Medulla oblongata (tissue), 1 donor: Measurements from ENCODE around the gene VSTM5.

ENCODE experiments used
- DNase-seq: peaks from one replicate; pipeline ENCODE4 v3.0.0-alpha.2; 2015; ENCODE audit errors: extremely low spot score

Gene VSTM5

DNA sequence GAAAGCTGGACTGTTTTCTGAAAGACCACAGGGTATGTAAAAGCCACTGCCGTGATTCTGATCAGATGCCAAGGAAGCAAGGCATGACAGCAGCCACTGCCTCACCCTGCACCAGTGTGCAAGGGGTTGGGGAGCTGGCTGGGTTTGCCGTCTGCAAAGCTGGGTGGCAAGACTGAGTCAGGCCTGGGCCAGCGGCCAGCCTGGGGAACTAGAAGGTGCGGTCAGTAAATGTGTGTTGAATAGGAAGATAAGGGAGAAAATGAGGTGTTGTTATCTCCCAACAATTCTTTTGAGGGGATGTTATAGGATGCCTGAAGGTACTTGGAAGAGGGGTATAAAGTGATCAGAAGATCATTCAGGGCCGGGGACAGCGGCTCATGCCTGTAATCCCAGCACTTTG is 8.0 kb downstream of the VSTM5 start:
- no peak for DNase-seq

DNA sequence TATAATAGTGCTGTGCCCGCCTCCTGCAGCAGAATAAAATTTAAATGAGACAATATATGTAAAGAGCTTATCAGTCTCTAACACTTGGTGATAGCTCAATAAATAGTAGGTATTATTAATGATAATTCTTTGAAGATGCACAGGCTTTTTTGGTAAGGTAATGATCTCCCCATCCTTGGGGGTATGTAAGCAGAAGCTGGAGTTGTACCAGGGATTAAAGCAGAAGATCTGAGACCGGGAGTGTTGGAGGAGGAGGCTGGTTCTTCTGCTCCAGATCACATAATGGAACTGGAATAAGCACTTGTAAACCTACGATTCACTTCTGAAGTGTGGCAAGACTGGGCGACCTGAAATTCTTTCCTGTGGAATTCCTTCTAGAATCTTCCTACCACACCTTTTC is 8.4 kb downstream of the VSTM5 start:
- DNase-seq = no peak

DNA sequence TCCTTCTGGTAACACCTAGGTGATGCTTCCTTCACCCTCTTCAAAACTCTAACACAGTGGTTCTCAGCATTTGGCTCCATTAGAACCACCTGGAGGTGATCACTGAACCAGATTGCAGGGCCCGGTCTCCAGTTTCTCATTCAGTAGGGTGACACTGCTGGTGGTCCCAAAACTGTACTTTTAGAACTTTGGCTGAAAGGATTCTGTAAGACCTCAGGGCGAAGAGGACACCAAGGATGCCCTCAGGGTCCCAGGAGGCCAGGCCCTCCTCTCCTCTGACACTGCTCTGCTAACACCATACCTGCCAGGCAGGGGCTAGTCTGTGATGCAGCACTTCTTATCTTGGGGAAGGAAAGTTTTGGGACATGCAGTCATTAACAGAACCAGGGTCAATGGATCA is 9.0 kb downstream of the VSTM5 start:
- DNase-seq = no peak

DNA sequence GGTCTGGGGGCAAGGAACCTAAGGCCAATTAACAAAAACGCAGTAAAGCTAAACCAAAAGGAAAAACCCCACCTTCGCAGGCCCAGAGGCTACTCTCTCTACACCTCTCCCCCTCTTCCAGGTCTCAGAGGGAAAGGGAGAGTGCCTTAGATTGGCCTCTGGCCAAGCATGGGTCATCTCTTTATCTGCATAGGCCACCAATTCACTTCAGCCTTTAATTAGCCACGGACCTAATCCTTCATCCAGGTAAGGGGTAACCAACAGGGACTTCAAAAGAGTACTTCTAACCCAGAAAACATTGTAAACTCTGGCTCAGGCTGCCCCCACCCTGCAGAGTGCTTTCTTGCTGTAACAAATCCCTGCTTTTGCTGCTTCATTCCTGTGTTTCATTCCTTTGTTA is 9.4 kb downstream of the VSTM5 start:
- no peak for DNase-seq

DNA sequence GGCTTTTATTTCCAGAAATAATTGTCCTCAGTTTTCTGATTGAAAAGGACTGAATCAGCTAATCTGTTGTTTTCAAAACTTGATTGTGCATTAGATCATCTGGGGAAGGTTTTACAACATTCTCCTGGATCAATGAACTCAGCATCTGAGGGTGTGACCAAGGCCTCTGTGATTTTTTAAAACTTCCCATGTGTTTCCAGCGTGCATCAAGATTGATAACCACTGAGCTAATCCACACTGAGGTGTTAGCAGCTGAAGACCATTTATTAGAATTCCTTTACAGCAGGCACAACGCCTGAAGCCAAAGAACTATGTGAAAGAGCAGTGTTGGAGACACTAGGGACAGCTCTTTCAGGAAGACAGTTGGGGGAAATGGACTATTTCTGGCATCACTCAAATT is 10.2 kb downstream of the VSTM5 start:
- no peak for DNase-seq

DNA sequence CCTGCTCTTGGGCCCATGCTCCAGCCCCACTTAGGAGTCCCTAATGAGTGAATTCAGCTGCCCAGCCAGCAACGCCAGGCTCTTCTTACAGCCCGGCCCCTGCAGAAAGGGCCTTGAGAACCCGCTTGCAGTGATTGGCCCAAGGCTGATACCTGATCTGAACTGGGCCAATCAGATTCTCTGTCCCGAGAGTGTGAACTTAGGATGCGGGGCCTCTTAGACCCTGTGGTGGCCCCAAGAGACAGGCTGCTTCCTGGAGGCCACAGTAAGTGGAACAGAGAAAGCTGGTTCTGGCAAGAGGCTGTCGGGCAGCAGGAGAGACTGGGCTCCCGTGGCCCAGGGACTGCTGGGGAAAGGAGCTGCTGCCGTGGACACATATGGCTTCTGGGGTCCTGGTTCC is 11.5 kb downstream of the VSTM5 start:
- DNase-seq = no peak

DNA sequence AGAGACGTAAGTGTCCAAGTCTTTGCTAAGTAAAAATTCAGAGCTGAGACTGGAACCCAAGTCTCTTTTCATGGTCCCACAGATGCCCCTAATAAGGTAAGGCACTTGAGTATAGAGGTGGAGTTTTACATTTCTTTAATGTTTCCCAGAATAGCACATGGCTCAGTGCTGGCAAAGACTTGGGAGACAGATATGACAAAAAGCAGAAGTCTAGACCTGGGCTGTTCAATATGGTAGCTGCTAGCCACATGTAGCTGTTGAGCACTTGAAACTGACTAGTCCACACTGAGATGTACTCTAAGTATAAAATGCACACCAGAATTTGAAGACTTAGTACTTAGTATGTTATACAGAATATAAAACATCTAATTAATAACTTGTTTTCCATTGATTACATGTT is 17.6 kb downstream of the VSTM5 start:
- no peak for DNase-seq

DNA sequence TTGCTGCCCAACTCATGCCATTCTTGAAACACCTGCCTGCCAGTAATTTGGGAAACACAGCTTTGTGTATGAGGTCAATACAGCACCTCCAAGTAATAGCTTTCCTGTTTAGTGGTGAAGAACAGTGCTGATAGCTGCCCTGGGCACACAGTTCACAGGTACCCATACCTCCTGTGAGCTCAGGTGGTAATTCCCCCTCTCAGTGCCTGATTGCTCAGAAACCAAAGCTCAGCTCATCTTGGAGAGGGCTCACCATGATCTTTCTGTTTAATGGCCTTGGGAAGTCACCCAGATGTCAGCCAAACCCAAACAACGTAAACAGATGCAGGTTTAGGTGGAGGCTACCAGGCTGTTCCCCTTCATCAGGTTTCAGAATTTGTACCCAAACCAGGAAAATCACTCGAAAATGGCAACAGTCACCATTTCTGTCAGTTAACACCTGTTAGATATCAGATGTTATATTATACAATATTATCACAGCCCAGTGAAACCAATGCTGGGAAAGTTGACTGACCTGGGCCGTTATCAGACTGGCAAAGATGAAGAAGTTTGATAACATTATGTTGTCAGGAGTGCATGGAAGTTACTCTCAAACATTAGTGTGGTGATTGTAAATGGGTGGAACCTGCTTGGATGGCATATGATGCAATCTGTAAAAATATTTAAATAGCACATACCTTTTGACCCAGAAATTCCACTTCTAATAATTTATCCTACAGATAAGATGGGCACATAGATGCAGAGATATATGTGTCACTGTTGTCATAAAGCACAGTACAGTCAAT is 18.9 kb downstream of the VSTM5 start:
- no peak for DNase-seq

DNA sequence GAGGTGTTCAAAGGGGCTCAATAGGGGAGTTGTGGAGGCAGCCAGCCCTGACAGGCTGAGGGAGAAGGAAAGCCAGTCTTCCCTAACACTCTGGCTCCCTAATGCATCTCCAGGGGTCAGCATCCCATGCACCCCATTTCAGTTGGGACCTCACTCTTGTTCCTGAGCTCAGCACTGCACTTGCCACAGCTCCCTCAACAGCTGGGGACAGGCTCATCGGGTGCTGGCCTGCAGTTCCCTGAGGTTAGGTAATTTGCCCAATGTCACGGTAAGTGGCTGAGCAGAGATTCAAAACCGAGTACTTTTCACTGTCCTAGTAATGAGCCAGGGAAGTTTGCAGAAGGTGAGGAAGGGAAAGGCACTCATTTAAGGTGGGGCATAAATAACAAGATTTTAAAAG is 20.8 kb downstream of the VSTM5 start:
- DNase-seq = no peak

DNA sequence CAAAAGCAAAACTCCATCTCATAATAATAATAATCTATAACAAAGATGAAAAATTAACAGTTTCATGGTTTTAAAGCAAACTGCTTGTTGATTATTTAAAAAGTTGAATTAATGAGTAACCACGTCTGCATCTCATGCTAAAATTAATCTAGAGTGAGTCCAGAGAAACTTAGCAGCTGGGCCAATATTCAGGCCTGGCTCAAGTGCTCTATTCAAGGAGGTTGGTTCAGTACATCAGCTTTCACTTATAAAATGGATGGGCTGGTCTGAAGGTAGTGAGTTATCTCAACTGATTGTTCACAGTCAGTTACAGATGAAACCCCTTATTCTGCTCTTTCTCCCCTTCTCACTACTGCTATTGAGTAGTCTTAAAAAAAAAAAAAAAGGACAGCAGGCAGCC is 23.1 kb downstream of the VSTM5 start:
- no peak for DNase-seq

DNA sequence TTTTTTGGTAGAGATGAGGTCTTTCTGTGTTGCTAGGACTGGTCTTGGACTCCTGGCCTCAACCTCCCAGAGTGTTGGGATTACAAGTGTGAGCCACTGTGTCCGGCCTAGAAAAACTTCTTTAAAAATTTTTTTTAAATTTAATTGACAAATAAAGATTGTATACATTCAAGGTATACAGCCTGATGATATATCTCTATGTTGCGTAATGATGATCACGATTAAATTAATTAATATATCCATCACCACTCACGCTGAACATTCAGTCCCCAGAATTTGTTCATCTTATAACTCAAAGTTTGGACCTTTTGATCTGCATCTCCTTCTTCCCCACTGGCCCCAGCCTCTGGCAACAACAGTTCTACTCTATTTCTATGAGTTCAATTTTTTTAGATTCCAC is 27.2 kb downstream of the VSTM5 start:
- no peak for DNase-seq

DNA sequence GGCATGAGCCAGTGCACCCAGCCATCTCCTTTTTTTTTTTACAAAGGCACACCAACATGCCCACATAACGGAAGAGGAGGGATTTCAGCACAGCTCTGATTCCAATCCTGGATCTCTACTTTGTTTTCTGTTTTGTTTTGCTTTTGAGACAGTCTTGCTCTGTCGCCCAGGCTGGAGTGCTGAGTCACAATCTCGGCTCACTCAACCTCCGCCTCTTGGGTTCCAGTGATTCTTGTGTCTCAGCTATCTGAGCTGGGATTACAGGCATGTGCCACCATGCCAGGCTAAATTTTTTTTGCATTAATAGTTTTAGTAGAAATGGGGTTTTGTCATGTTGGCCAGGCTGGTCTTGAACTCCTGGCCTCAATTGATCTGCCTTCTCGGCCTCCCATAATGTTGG is 28.1 kb downstream of the VSTM5 start:
- no peak for DNase-seq

DNA sequence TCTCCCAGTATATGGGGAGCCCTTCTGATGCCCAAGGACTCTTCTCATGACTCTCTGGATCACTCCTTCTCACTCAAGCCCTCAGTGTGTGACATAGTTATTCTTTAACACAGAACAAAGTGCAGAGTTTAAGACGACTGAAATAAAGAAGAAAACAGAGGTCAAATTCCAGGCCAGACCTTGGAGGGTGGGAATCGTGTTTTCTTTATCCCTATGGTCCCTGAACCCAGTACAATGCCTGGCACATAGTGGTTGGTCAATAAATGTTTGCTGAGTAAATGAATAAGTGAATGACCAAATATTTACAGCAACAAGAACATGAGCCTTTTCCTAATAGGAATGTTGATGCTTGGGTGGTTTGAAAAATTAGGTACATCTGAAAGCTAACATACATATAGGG is 28.8 kb downstream of the VSTM5 start:
- no peak for DNase-seq

DNA sequence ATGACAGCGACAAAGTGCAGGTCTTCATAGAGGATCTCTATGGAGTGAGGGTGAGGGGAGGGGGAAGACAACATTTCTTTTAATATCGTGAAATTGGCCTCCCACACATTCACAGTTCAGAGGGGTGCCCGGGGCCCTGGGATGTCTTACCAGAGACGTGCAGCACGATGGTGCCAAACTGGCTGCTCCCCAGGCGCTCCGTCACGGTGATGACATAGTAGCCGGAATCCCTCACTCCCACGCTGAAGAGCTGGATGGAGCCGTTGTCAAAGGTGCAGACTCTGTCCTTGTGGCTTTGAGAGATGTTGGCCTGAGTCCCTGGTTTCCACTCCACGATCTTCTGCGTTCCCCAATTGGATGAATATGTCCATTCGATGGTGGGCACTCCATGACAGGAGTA is 29.6 kb downstream of the VSTM5 start:
- DNase-seq = no peak

DNA sequence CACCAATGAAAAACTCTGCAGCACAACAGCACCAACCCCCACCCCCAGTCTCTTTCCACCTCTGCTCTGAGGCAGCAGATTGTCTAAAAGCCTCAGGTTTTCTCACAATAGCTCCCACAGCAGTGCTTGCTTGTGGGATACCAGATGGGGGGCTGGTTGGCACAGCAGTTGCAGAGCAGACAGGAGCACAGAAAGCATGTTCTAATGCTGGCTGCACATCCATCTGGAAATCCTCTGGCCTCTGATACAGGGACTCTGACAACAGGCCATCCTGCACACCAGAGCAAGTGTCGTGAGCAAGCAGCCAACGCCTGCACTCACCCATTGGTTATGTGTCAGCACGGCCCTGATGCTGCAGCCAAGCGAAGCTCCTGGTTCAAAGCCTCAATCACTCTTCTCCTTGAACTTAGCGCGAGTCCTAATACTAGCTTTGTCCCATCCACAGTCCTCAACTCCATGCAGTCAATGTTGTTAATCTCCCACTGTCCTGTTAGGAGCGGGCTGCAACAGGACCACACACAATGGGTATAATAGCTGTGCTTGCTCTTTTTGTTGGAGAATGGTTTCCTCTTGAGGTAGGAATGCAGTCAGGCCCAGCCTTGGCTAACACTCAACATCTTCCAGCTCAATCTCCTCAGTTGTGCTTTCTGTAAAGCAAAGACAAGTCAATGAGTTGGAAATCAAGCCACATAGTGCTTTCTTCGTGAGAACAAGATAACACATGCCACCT is 30.3 kb downstream of the VSTM5 start:
- DNase-seq = no peak

DNA sequence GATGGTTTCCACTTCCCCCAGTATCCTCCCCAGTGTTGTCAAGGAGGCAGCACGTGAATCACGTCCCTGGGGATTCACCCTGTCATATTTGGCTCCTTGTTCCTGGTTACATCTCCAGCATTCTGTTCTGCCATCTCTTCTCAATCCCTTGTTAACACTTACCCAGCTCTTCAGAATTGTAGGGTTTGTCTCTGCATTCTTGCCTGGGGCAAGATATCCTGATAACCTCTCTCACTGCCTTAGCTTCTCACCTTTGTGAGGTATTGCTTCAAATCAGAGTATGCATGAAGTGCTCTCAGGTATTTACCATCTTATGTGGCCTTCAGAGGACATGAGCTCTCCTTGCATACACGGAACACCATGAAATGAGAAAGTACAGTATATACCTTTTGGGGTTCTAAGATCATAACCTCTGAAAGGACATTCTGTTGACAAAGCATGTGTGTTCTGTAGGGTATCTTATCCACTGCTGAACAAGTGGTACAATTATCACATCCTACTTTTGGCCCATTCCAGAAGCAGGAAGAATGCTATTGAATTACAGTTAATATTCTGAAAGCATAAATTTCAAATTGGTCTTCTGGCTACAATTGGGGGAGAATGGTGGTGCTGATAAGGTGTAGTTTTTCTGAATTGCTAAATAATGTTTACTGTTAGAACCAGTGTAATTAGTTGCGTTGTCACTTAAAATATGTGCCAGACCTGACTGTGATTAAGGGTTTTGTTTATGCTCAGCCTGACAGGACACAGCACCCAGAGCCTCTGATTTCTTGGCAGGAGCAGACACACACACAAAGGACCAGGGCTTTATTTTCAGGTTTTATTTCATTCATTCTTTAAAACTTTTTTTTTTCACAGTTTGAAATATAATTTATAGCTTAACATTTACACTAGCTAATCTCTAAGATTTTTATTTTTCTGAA is 32.7 kb downstream of the VSTM5 start:
- DNase-seq = no peak

DNA sequence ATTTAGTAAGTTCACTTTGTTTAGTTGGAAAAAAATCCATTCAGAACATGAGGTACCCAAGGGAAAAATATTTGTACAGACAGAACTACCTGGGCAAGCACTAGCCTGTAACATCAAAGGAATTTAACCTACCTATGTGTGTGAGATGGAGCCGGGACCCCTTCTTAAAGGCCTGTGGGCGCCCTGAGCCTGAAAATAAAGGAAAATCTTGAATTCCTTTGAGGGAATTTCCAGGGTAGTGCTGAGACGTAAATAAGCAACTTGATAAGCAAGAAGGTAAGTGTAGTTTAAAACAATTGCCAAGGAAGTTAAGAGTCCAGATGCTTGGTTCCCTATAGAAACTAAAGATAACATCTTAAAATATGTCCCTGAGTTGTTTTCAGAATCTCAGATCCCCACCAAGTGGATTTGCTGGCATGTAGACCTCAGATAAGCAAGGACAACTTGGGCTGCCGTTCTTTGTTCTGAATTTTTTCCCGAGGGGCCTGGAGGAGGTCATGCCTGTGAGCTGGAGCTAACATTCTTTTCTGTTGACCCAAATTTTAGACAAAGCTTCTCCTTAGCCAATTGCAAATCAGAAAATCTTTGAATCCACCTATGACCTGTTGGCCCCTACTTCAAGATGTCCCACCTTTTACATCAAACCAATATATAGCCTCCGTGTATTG is 35.3 kb downstream of the VSTM5 start:
- DNase-seq = no peak

DNA sequence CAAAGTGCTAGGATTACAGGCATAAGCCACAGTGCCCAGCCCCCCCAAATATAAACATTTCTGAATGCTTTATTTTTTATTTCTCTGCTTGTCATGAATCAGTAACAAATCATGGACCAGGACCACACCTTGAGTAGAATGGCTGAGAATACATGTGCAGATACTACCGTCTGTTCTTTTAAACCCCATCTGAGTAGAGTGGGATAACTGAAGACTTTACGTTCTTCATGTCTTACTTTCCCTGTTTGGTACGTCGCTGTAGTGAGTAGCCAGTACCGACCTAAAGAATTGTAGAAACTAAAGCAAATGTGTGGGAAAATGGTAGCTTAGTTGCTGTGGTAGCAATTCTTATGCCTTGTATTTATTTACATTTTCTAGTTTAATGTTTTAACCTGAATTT is 36.4 kb downstream of the VSTM5 start:
- no peak for DNase-seq

DNA sequence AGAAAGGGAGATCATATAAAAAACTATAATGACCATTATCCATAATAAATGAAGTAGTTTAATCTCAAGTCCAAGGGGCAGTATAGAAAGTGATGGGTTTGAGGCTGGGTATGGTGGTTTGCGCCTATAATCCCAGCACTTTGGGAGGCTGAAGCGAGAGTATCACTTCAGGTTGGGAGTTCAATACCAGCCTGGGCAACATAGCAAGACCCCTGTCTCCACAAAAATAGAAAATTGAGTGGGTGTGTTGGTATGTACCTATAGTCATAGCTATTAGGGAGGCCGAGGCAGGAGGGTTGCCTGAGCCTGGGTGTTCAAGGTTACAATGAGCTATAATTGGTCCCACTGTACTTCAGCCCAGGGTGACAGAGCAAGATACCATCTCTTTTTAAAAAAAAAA is 42.4 kb downstream of the VSTM5 start:
- no peak for DNase-seq

DNA sequence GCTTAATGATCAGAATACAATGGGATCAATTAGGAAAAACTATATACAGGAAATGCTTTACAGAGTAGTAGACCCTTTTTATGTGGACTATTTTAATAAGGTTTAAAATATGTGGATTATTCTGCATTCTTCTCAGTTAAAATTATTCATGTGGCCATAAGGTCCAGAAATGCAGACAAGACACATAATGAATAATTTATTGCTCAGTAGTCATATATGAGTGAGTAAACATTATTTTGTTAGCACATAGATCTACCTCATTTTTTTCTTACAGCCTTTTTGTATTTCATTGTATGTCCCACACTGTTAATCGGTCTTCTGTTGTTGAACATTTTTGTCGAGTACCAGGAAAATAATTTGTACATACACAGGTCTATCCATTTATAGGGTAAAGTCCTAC is 45.5 kb downstream of the VSTM5 start:
- no peak for DNase-seq

DNA sequence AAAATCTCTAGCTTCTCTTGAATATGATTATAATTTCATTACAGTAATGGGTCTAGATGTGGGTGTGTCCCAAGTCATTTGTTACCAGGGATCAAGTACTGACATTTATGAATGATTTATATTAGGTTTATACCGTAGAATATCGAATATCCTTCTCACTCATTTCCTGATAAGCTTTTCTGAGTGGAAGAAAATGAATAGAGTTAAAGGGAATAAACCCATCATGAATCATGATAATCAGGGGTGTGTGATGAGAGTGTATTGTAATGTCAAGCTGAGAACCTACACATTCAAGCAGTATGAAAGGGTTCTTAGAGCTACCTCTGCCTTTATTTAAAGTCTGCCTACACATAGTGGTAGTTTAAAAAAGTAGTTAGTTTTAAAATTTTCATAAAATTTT is 49.1 kb downstream of the VSTM5 start:
- no peak for DNase-seq
